SK-N-SH (cell line): ENCODE measurements around the gene CHST12.

ENCODE experiments used
- CTCF ChIP-seq: fragments of 200-600 bp; sonication (generic); IDR thresholded peaks from 2 replicates; pipeline ENCODE4 v1.6.1; 2017; ENCODE audit warnings: antibody characterized with exemption, mild to moderate bottlenecking, moderate library complexity
- MXI1 ChIP-seq: IDR thresholded peaks from 2 replicates; pipeline ENCODE4 v1.6.1; 2012; ENCODE audit warnings: mild to moderate bottlenecking, low read depth, low read length, improper control_type of control experiment
- NFIC ChIP-seq: IDR thresholded peaks from 2 replicates; pipeline ENCODE4 v1.4.0; 2012; ENCODE audit warnings: borderline replicate concordance
- SMC3 ChIP-seq: IDR thresholded peaks from 2 replicates; pipeline ENCODE4 v1.6.1; 2012; ENCODE audit warnings: low read depth, low read length, improper control_type of control experiment
- TEAD4 ChIP-seq: IDR thresholded peaks from 2 replicates; pipeline ENCODE4 v1.4.0; 2012; ENCODE audit warnings: mild to moderate bottlenecking, borderline replicate concordance; ENCODE audit not compliant: insufficient read depth
- USF2 ChIP-seq: fragments of 150-350 bp; IDR thresholded peaks from 2 replicates; pipeline ENCODE4 v1.6.1; 2017; ENCODE audit warnings: antibody characterized with exemption, low read length, low read depth, borderline replicate concordance

- TF ChIP-seq USF2 (no peak), TEAD4 (no peak), NFIC (no peak), CTCF (no peak), SMC3 (no peak), MXI1 (no peak)
These were observed 34.8 kb downstream of the CHST12 start for GRCh38 chr7:2438186-2438585.
